Left lung (tissue), 10 donors: Measurements from ENCODE around the gene NT5E. TPM values are rescaled to one million over a fixed set of nuclear protein-coding genes. Genes with fewer than 3 reads are reported as not detected.
A peak's percentile ranks its signal among the peaks of the same experiment; 100 is the strongest.

Source experiments
- ATAC-seq: fragments of 200-7000 bp; cut with Tn5 transposase; one replicate; pipeline ENCODE4 v1.9.1; 2020; ENCODE audit warnings: moderate library complexity
- DNase-seq, 4 donors: peaks; one replicate each; pipeline ENCODE4 v3.0.0-alpha.2; 2013 to 2020
- H3K27ac ChIP-seq, 2 donors: fragments of 200-600 bp; sonication (generic) in 1 of 2; one replicate each; pipeline versions ENCODE4 v1.5.0 to v1.8.0; 2020 to 2021
- H3K27me3 ChIP-seq, 2 donors: fragments of 200-600 bp; sonication (generic) in 1 of 2; one replicate each; pipeline versions ENCODE4 v1.5.0 to v1.8.0; 2020 to 2021
- H3K36me3 ChIP-seq, 2 donors: fragments of 200-600 bp; sonication (generic) in 1 of 2; one replicate each; pipeline versions ENCODE4 v1.5.0 to v1.8.0; 2020 to 2021
- H3K4me1 ChIP-seq, 2 donors: fragments of 200-600 bp; one replicate each; pipeline ENCODE4 v1.8.0; 2021
- H3K4me3 ChIP-seq, 2 donors: fragments of 200-600 bp; sonication (generic) in 1 of 2; one replicate each; pipeline versions ENCODE4 v1.5.0 to v1.8.0; 2020 to 2021; ENCODE audit warnings: mild to moderate bottlenecking in 1 of 2
- H3K9me3 ChIP-seq, 2 donors: fragments of 200-600 bp; sonication (generic) in 1 of 2; one replicate each; pipeline versions ENCODE4 v1.5.0 to v1.8.0; 2020 to 2021
- CTCF ChIP-seq, 2 donors: fragments of 200-600 bp; sonication (generic) in 1 of 2; IDR thresholded peaks; one replicate each; pipeline versions ENCODE4 v1.5.0 to v1.8.0; 2021; ENCODE audit warnings: antibody characterized with exemption in 2 of 2
- intact Hi-C, 2 donors: fragments of 100-400 bp; cut with DNase I; formaldehyde crosslinking; loops; one replicate each; pipeline versions ENCODE4 v1.11.2 to v1.14.2; 2022
- polyA plus RNA-seq, 6 donors: library from polyadenylated mRNA; unstranded; fragments of 120-200 nt; gene quantifications; one replicate each; pipeline ENCODE4 v1.2.1, GENCODE V29; 2013; ENCODE audit not compliant: insufficient read length in 6 of 6
- total RNA-seq, 2 donors: library from RNA; stranded (reverse); fragmentation: NEBNext Ultra II Directional; extraction: Animal tissue kit (Norgen Biotek cat#: 25700); gene quantifications; one replicate each; pipeline ENCODE4 v1.2.1, GENCODE V29; 2021
- donor health status: DM: no; HTN: yes; CAD: no.
- donor health status: DM: no; HTN: no; CAD: no.

NT5E gene
- total and polyA plus RNA-seq, 8 donors: 9.1 to 16.8 (median 14.5) TPM

GRCh38 chr6:85458184-85458583 lies 8.3 kb downstream of the NT5E start:
- Histone ChIP-seq H3K9me3 (no peaks in the 10 kb centered on the region), H3K27ac (no peak overlapping the region), H3K4me3 (no peak overlapping the region), H3K27me3 (peaks cover 0 to 11% of the 10 kb centered on the region in 2 donors), H3K36me3 (no peaks in the 10 kb centered on the region), H3K4me1 (peaks cover 0 to 11% of the 10 kb centered on the region in 2 donors)
- no peak for TF ChIP-seq CTCF (IDR thresholded peaks at IDR 0.05)
- DNase-seq: no peak
- intact Hi-C loops: no loop called here
- no peak for ATAC-seq

GRCh38 chr6:85458782-85459181 lies 8.9 kb downstream of the NT5E start:
- no peak for ATAC-seq
- intact Hi-C loops: no loop called here
- Histone ChIP-seq H3K27ac (no peak overlapping the region), H3K27me3 (peaks cover 0 to 5% of the 10 kb centered on the region in 2 donors), H3K9me3 (no peaks in the 10 kb centered on the region), H3K4me3 (no peak overlapping the region), H3K4me1 (peaks cover 0 to 15% of the 10 kb centered on the region in 2 donors), H3K36me3 (no peaks in the 10 kb centered on the region)
- no peak for DNase-seq
- TF ChIP-seq CTCF (IDR thresholded peaks at IDR 0.05): no peak

GRCh38 chr6:85459224-85459901 lies 9.5 kb downstream of the NT5E start:
- no peak for TF ChIP-seq CTCF (IDR thresholded peaks at IDR 0.05)
- intact Hi-C loops: no loop called here
- peaks cover 0 to 18% of the 10 kb centered on the region in 2 donors for H3K4me1 ChIP-seq
- H3K27me3 ChIP-seq: no peaks in the 10 kb centered on the region
- no peak overlapping the region for H3K27ac ChIP-seq
- H3K9me3 ChIP-seq: no peaks in the 10 kb centered on the region
- no peaks in the 10 kb centered on the region for H3K36me3 ChIP-seq
- DNase-seq: no peak
- ATAC-seq: peak; percentile 27
- H3K4me3 ChIP-seq: no peak overlapping the region

- no peak overlapping the region for H3K4me3 ChIP-seq
- no peaks in the 10 kb centered on the region for H3K27me3 ChIP-seq
- intact Hi-C loops: no loop called here
- DNase-seq (no peak), ATAC-seq (no peak)
- no peak for TF ChIP-seq CTCF (IDR thresholded peaks at IDR 0.05)
- H3K36me3 ChIP-seq: no peaks in the 10 kb centered on the region
- peaks cover 0 to 27% of the 10 kb centered on the region in 2 donors for H3K4me1 ChIP-seq
- no peaks in the 10 kb centered on the region for H3K9me3 ChIP-seq
- peak overlapping the region in 1 of 2 donors; percentile 26 for H3K27ac ChIP-seq
Measured at GRCh38 chr6:85460154-85460920, 10.5 kb downstream of the NT5E start.
